HL-60/S4 treated with retinoic acid at 250 ng/mL for 4 days and 3 days (cell line): ENCODE measurements around the gene RETREG2.

Source experiments
- in situ Hi-C: fragments of 300-500 bp; cut with MboI; formaldehyde crosslinking; loops from 2 replicates; pipeline ENCODE4 v1.7.0; 2022; ENCODE audit warnings: low sequenced_read_pairs

RETREG2 gene

GRCh38 chr2:219168526-219168925 is 9.5 kb upstream of the RETREG2 start:
- in situ Hi-C loops: no loop called here

- in situ Hi-C loops: no loop called here
Measured at GRCh38 chr2:219168932-219169331, 9.1 kb upstream of the RETREG2 start.

GRCh38 chr2:219169930-219170654 is 8.0 kb upstream of the RETREG2 start, which contains the start of gene SLC23A3:
TSS of gene SLC23A3 (minus strand) at chr2:219170029. CDS start at chr2:219169984, 45 bp downstream.
- in situ Hi-C loops: no loop called here

- in situ Hi-C loops: no loop called here
Measured at GRCh38 chr2:219171231-219171651, 6.8 kb upstream of the RETREG2 start.

- in situ Hi-C loops: no loop called here
Measured at GRCh38 chr2:219172231-219173154, 5.6 kb upstream of the RETREG2 start.

- in situ Hi-C loops: no loop called here
Measured at GRCh38 chr2:219173176-219173575, 4.9 kb upstream of the RETREG2 start.

GRCh38 chr2:219174146-219174545 is 3.9 kb upstream of the RETREG2 start:
- in situ Hi-C loops: no loop called here

- in situ Hi-C loops: no loop called here
Measured at GRCh38 chr2:219174801-219175200, 3.3 kb upstream of the RETREG2 start.

GRCh38 chr2:219175486-219175885 is 2.6 kb upstream of the RETREG2 start:
- in situ Hi-C loops: no loop called here

- in situ Hi-C loops: no loop called here
Measured at GRCh38 chr2:219175928-219176817, 1.9 kb upstream of the RETREG2 start.

- in situ Hi-C loops: no loop called here
Measured at GRCh38 chr2:219176818-219177551, 1.1 kb upstream of the RETREG2 start, which contains the start of gene CNPPD1. TSS of gene CNPPD1 (minus strand) at chr2:219176925. CDS start at chr2:219176828, 97 bp downstream.

GRCh38 chr2:219178377-219179175 is 501 bp downstream of the RETREG2 start:
- in situ Hi-C loops: no loop called here

GRCh38 chr2:219179601-219180465 is 1.8 kb downstream of the RETREG2 start:
- in situ Hi-C loops: no loop called here

GRCh38 chr2:219180961-219181360 is 2.9 kb downstream of the RETREG2 start:
- in situ Hi-C loops: no loop called here

GRCh38 chr2:219181531-219181930 is 3.5 kb downstream of the RETREG2 start:
- in situ Hi-C loops: no loop called here

- in situ Hi-C loops: no loop called here
Measured at GRCh38 chr2:219182331-219183150, 4.5 kb downstream of the RETREG2 start.

- in situ Hi-C loops: no loop called here
Measured at GRCh38 chr2:219183151-219183772, 5.2 kb downstream of the RETREG2 start.
